Loucy (cell line): Measurements from ENCODE around the gene CD9.

Experiments used
- H2AFZ ChIP-seq: fragments of 200-600 bp; sonication (generic); 2 replicates; pipeline ENCODE4 v1.6.0; 2016; ENCODE audit warnings: antibody characterized with exemption, mild to moderate bottlenecking, low read length, moderate library complexity
- H3F3A ChIP-seq: fragments of 200-600 bp; 2 replicates; pipeline ENCODE4 v1.6.0; 2016; ENCODE audit warnings: antibody characterized with exemption, low read depth, mild to moderate bottlenecking
- H3K27me3 ChIP-seq: fragments of 200-600 bp; sonication (generic); 2 replicates; pipeline ENCODE4 v1.6.1; 2014; ENCODE audit warnings: low read length, mild to moderate bottlenecking; ENCODE audit not compliant: insufficient read depth, poor library complexity, severe bottlenecking
- H3K36me3 ChIP-seq: fragments of 200-600 bp; sonication (generic); 2 replicates; pipeline ENCODE4 v1.6.1; 2016; ENCODE audit warnings: low read length; ENCODE audit not compliant: insufficient read depth
- H3K4me1 ChIP-seq: fragments of 200-600 bp; sonication (generic); 2 replicates; pipeline ENCODE4 v1.5.1; 2014; ENCODE audit warnings: low read length, mild to moderate bottlenecking; ENCODE audit not compliant: insufficient read depth, poor library complexity, severe bottlenecking
- H3K4me2 ChIP-seq: fragments of 200-600 bp; sonication (generic); 2 replicates; pipeline ENCODE4 v1.6.0; 2014; ENCODE audit warnings: antibody characterized with exemption, low read length, low read depth, mild to moderate bottlenecking; ENCODE audit not compliant: poor library complexity, severe bottlenecking
- H3K4me3 ChIP-seq: fragments of 200-600 bp; sonication (generic); 2 replicates; pipeline ENCODE4 v1.5.1; 2014; ENCODE audit warnings: low read length, mild to moderate bottlenecking, mixed read lengths; ENCODE audit not compliant: poor library complexity, severe bottlenecking
- H3K79me2 ChIP-seq: fragments of 200-600 bp; sonication (generic); 2 replicates; pipeline ENCODE4 v1.6.1; 2014; ENCODE audit warnings: low read length; ENCODE audit not compliant: insufficient read depth
- H3K9ac ChIP-seq: fragments of 200-600 bp; sonication (generic); 2 replicates; pipeline ENCODE4 v1.6.0; 2014; ENCODE audit warnings: mild to moderate bottlenecking, low read depth, low read length, moderate library complexity; ENCODE audit not compliant: poor library complexity, severe bottlenecking
- H3K9me2 ChIP-seq: fragments of 200-600 bp; sonication (generic); replicated peaks from 2 replicates; pipeline ENCODE4 v1.6.1; 2016; ENCODE audit warnings: low read depth, low read length, mixed read lengths
- H3K9me3 ChIP-seq: fragments of 200-600 bp; sonication (generic); 2 replicates; pipeline ENCODE4 v1.6.1; 2014; ENCODE audit warnings: mild to moderate bottlenecking, antibody characterized with exemption, low read length, low read depth; ENCODE audit not compliant: insufficient read depth
- H4K20me1 ChIP-seq: fragments of 200-600 bp; sonication (generic); 2 replicates; pipeline ENCODE4 v1.6.0; 2014; ENCODE audit warnings: antibody characterized with exemption, low read length, mild to moderate bottlenecking; ENCODE audit not compliant: insufficient read depth, poor library complexity, severe bottlenecking
- CTCF ChIP-seq: fragments of 200-600 bp; sonication (generic); conservative IDR thresholded peaks from 2 replicates; pipeline ENCODE4 v1.5.1; 2014; ENCODE audit warnings: mild to moderate bottlenecking, antibody characterized with exemption, low read length
- EZH2phosphoT487 ChIP-seq: fragments of 200-600 bp; IDR thresholded peaks from 2 replicates; pipeline ENCODE4 v1.6.1; 2018; ENCODE audit warnings: antibody characterized with exemption, mild to moderate bottlenecking, moderate library complexity, borderline replicate concordance

The CD9 gene

GRCh38 chr12:6166808-6167207 lies 33.4 kb upstream of the CD9 start:
- Histone ChIP-seq H3K4me3 (no peak overlapping the region), H3K9me3 (no peaks in the 10 kb centered on the region), H3K4me1 (no peaks in the 10 kb centered on the region), H3K27me3 (no peaks in the 10 kb centered on the region), H4K20me1 (no peaks in the 10 kb centered on the region), H3K9me2 (no peaks in the 10 kb centered on the region), H2AFZ (no peak overlapping the region), H3K79me2 (no peaks in the 10 kb centered on the region), H3K4me2 (no peak overlapping the region), H3K36me3 (no peaks in the 10 kb centered on the region), H3K9ac (no peak overlapping the region), H3F3A (no peaks in the 10 kb centered on the region)
- no peak for TF ChIP-seq EZH2phosphoT487
- no peak for TF ChIP-seq CTCF

GRCh38 chr12:6167327-6168280 lies 32.6 kb upstream of the CD9 start:
- Histone ChIP-seq H3K9ac (no peak overlapping the region), H3K4me1 (no peaks in the 10 kb centered on the region), H3F3A (no peaks in the 10 kb centered on the region), H3K9me3 (no peaks in the 10 kb centered on the region), H4K20me1 (no peaks in the 10 kb centered on the region), H3K4me3 (no peak overlapping the region), H3K27me3 (no peaks in the 10 kb centered on the region), H3K36me3 (no peaks in the 10 kb centered on the region), H3K4me2 (no peak overlapping the region), H3K79me2 (no peaks in the 10 kb centered on the region), H3K9me2 (no peaks in the 10 kb centered on the region), H2AFZ (no peak overlapping the region)
- TF ChIP-seq EZH2phosphoT487 (no peak), CTCF (no peak)

DNA sequence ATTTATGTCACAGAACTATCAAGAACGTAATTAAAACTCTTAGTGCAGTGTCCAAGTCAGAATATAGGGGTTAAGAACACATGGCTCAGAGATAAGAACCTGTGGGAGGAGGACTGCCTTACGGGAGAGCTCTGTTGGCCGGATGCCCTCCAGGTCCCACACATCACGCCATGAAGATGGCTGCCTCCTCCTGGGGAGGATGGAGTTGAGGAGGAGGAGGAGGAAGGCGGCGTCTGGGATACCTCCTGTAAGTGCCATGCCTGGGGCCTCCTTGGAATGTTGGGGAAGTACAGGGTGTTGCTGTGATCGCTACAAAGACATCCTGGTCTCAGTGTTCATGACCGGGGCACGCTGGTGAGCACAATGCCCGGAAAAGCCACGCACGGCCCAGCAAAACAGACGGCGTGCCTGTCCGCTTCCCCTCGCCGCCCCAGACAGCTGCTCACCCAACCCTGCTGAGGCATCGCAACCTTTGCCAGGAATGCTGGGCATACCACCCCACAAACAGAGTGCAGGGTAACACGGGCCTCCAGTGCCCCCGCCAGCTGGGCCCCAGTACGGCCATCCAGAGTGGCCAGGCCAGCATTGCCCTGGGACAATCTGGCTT lies 28.7 kb upstream of the CD9 start:
- no peaks in the 10 kb centered on the region for H3K79me2 ChIP-seq
- no peaks in the 10 kb centered on the region for H3K9me3 ChIP-seq
- H3F3A ChIP-seq, result no peaks in the 10 kb centered on the region
- H4K20me1 ChIP-seq, result no peaks in the 10 kb centered on the region
- H3K27me3 ChIP-seq, result no peaks in the 10 kb centered on the region
- no peaks in the 10 kb centered on the region for H3K36me3 ChIP-seq
- no peaks in the 10 kb centered on the region for H3K9me2 ChIP-seq
- no peak overlapping the region for H3K4me2 ChIP-seq
- no peak overlapping the region for H3K4me3 ChIP-seq
- no peak overlapping the region for H3K9ac ChIP-seq
- H3K4me1 ChIP-seq, result no peaks in the 10 kb centered on the region
- no peak overlapping the region for H2AFZ ChIP-seq
- no peak for TF ChIP-seq CTCF
- TF ChIP-seq EZH2phosphoT487, result no peak
